ENCODE results near the gene CNGB1.
"Not testable (repeated sequence)": the region's sequence is repeated elsewhere in the genome, so short reads cannot be mapped to it uniquely, and the experiment has no call there.

DNA sequence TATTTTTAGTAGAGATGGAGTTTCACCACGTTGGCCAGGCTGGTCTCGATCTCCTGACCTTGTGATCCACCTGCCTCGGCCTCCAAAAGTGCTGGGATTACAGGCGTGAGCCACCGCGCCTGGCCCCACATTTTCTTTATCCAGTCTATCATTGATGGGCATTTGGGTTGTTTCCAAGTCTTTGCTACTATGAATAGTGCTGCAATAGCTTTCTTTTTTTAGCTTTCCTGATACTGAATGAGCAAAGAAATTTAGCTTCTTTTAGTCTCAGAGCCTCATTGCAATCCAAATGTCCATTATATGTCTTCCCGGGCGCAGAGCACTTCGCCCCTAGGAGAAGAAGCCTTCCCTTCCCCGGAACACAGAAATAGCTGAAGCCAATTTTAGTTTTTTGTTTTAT lies 112.9 kb downstream of the CNGB1 start:
- TF ChIP-seq, protein P1, sequence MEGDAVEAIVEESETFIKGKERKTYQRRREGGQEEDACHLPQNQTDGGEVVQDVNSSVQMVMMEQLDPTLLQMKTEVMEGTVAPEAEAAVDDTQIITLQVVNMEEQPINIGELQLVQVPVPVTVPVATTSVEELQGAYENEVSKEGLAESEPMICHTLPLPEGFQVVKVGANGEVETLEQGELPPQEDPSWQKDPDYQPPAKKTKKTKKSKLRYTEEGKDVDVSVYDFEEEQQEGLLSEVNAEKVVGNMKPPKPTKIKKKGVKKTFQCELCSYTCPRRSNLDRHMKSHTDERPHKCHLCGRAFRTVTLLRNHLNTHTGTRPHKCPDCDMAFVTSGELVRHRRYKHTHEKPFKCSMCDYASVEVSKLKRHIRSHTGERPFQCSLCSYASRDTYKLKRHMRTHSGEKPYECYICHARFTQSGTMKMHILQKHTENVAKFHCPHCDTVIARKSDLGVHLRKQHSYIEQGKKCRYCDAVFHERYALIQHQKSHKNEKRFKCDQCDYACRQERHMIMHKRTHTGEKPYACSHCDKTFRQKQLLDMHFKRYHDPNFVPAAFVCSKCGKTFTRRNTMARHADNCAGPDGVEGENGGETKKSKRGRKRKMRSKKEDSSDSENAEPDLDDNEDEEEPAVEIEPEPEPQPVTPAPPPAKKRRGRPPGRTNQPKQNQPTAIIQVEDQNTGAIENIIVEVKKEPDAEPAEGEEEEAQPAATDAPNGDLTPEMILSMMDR (IDR thresholded peaks at IDR 0.05), result not testable (repeated sequence)
- TF ChIP-seq EZH2phosphoT487, EZH2 (IDR thresholded peaks at IDR 0.05): not testable (repeated sequence)
